ENCODE measurements around the gene SLC25A23. TPM values are rescaled to one million over a fixed set of nuclear protein-coding genes. Genes with fewer than 3 reads are reported as not detected.

The SLC25A23 gene
- total RNA-seq, 1 donor from 2014 or later, result 16.0 TPM

GRCh38 chr19:6396305-6396704 lies 63.3 kb downstream of the SLC25A23 start:
- H4K20me1 ChIP-seq (ENCODE audit: low read depth), result no peaks in the 10 kb centered on the region
- no peak overlapping the region for H2AFZ ChIP-seq (replicated peaks)
- H3K27ac Mint-ChIP-seq, result no peak overlapping the region
- H3K27ac ChIP-seq, result no peak overlapping the region
- no peak for DNase-seq (ENCODE audit: low spot score)
- no peaks in the 10 kb centered on the region for H3K9me3 Mint-ChIP-seq
- H3K4me2 ChIP-seq, result no peak overlapping the region
- no peaks in the 10 kb centered on the region for H3K9me3 ChIP-seq (ENCODE audit: low read depth)
- H3K4me1 ChIP-seq, result peaks cover 13% of the 10 kb centered on the region
- H3K79me2 ChIP-seq (ENCODE audit: low read depth), result peaks cover 16% of the 10 kb centered on the region
- no peak overlapping the region for H3K9ac ChIP-seq
- H3K27me3 ChIP-seq, result no peaks in the 10 kb centered on the region
- no peak overlapping the region for H3K4me3 Mint-ChIP-seq
- H3K36me3 ChIP-seq, result no peaks in the 10 kb centered on the region
- TF ChIP-seq EZH2 (IDR thresholded peaks at IDR 0.05), result no peak
- no peak for TF ChIP-seq EZH2phosphoT487 (IDR thresholded peaks at IDR 0.05)
- TF ChIP-seq CTCF (IDR thresholded peaks at IDR 0.05), result no peak
- H3K27me3 Mint-ChIP-seq (ENCODE audit: insufficient read depth, low read depth), result peaks cover 8% of the 10 kb centered on the region
- H3K36me3 Mint-ChIP-seq, result peaks cover 2% of the 10 kb centered on the region
- H3K4me3 ChIP-seq, result no peak overlapping the region
- peaks cover 22% of the 10 kb centered on the region for H3K4me1 Mint-ChIP-seq
- peaks cover 14% of the 10 kb centered on the region for H3F3A ChIP-seq (ENCODE audit: low read depth)

- Histone ChIP-seq H3K4me2 (peak overlapping the region; percentile 42), H3K9me3 (ENCODE audit: low read depth) (no peaks in the 10 kb centered on the region), H3F3A (ENCODE audit: low read depth) (peaks cover 14% of the 10 kb centered on the region), H3K79me2 (ENCODE audit: low read depth) (peaks cover 25% of the 10 kb centered on the region), H2AFZ (replicated peaks) (no peak overlapping the region), H3K4me1 (peaks cover 13% of the 10 kb centered on the region), H3K27me3 (no peaks in the 10 kb centered on the region), H4K20me1 (ENCODE audit: low read depth) (no peaks in the 10 kb centered on the region), H3K9ac (no peak overlapping the region), H3K27ac (no peak overlapping the region), H3K36me3 (no peaks in the 10 kb centered on the region), H3K4me3 (no peak overlapping the region)
- H3K9me3 Mint-ChIP-seq, result no peaks in the 10 kb centered on the region
- peaks cover 22% of the 10 kb centered on the region for H3K4me1 Mint-ChIP-seq
- H3K27me3 Mint-ChIP-seq (ENCODE audit: insufficient read depth, low read depth), result peaks cover 5% of the 10 kb centered on the region
- DNase-seq (ENCODE audit: low spot score), result no peak
- peak overlapping the region; percentile 98 for H3K27ac Mint-ChIP-seq
- H3K4me3 Mint-ChIP-seq, result peak overlapping the region; percentile 96
- TF ChIP-seq CTCF (IDR thresholded peaks at IDR 0.05) (no peak), EZH2phosphoT487 (IDR thresholded peaks at IDR 0.05) (no peak), EZH2 (IDR thresholded peaks at IDR 0.05) (no peak)
- H3K36me3 Mint-ChIP-seq, result peaks cover 5% of the 10 kb centered on the region
Observed at GRCh38 chr19:6394831-6395230, 64.8 kb downstream of the SLC25A23 start.

- H3K4me3 ChIP-seq, result peak overlapping the region; percentile 68
- Mint-ChIP-seq H3K27me3 (ENCODE audit: insufficient read depth, low read depth) (peaks cover 5% of the 10 kb centered on the region), H3K27ac (peak overlapping the region; percentile 97), H3K4me1 (peaks cover 22% of the 10 kb centered on the region), H3K4me3 (peak overlapping the region; percentile 96), H3K9me3 (no peaks in the 10 kb centered on the region), H3K36me3 (peaks cover 5% of the 10 kb centered on the region)
- H3K9me3 ChIP-seq (ENCODE audit: low read depth), result no peaks in the 10 kb centered on the region
- H4K20me1 ChIP-seq (ENCODE audit: low read depth), result no peaks in the 10 kb centered on the region
- H2AFZ ChIP-seq (replicated peaks), result peak overlapping the region; percentile 54
- H3K79me2 ChIP-seq (ENCODE audit: low read depth), result peaks cover 25% of the 10 kb centered on the region
- H3K27me3 ChIP-seq, result no peaks in the 10 kb centered on the region
- H3K36me3 ChIP-seq, result no peaks in the 10 kb centered on the region
- peak overlapping the region; percentile 3 for H3K27ac ChIP-seq
- H3K9ac ChIP-seq, result no peak overlapping the region
- TF ChIP-seq EZH2 (IDR thresholded peaks at IDR 0.05), result no peak
- no peak for TF ChIP-seq CTCF (IDR thresholded peaks at IDR 0.05)
- TF ChIP-seq EZH2phosphoT487 (IDR thresholded peaks at IDR 0.05), result no peak
- H3F3A ChIP-seq (ENCODE audit: low read depth), result peaks cover 14% of the 10 kb centered on the region
- H3K4me1 ChIP-seq, result peaks cover 13% of the 10 kb centered on the region
- H3K4me2 ChIP-seq, result peak overlapping the region; percentile 91
- DNase-seq (ENCODE audit: low spot score), result no peak
Observed at GRCh38 chr19:6393983-6394412, 65.6 kb downstream of the SLC25A23 start.
